A549 (cell line): Measurements from ENCODE around the gene HMGCS1. TPM values are rescaled to one million over a fixed set of nuclear protein-coding genes. Genes with fewer than 3 reads are reported as not detected.

Experiments used
- ATAC-seq, 2 experiments: fragments of 200-7000 bp in 1 of 2; fragments of >200 bp in 1 of 2; cut with Nextera tagmentation in 1 of 2; cut with Tn5 transposase in 1 of 2; 3 replicates each; pipeline versions ENCODE4 v1.8.0 to v1.9.1; 2018 to 2020; ENCODE audit warnings: mild to moderate bottlenecking in 1 of 2, moderate library complexity in 1 of 2
- CTCF ChIA-PET: fragments of 300-600 bp; sonication (Branson Sonifier 250); formaldehyde crosslinking; extraction: SDS; loops from one replicate; lab custom pipeline; 2021; ENCODE audit warnings: antibody characterized with exemption, inconsistent platforms; lab: Yijun Ruan, JAX
- POLR2A ChIA-PET: fragments of 350-600 bp; formaldehyde crosslinking; extraction: SDS; loops from one replicate; lab custom pipeline; 2021; ENCODE audit warnings: antibody characterized with exemption, inconsistent platforms; lab: Yijun Ruan, JAX
- DNase-seq, 2 experiments: peaks; one replicate each; pipeline versions ENCODE4 v3.0.0 to v3.0.0-alpha.2; 2011 to 2016; ENCODE audit warnings: low read depth in 1 of 2, low spot score in 1 of 2
- FAIRE-seq: peaks from 2 replicates; lab custom pipeline; 2011; peaks lifted over from hg19 to GRCh38; lab: Jason Lieb, UNC
- H3K27ac ChIP-seq, 2 experiments: fragments of >200 bp; sonication (Bioruptor Twin); formaldehyde crosslinking; 3 replicates each; pipeline ENCODE4 v1.5.1; 2016 to 2017
- H3K4me1 ChIP-seq: fragments of >200 bp; sonication (Bioruptor Twin); formaldehyde crosslinking; 3 replicates; pipeline ENCODE4 v1.6.1; 2016
- H3K4me2 ChIP-seq: fragments of >200 bp; sonication (Bioruptor Twin); formaldehyde crosslinking; 3 replicates; pipeline ENCODE4 v1.6.1; 2016
- H3K4me3 ChIP-seq: fragments of >200 bp; sonication (Bioruptor Twin); formaldehyde crosslinking; 3 replicates; pipeline ENCODE4 v1.5.1; 2016
- H3K9me3 ChIP-seq: fragments of >200 bp; sonication (Bioruptor Twin); formaldehyde crosslinking; 3 replicates; pipeline ENCODE4 v1.6.1; 2016
- BCL3 ChIP-seq: fragments of >200 bp; sonication (Bioruptor Twin); formaldehyde crosslinking; IDR thresholded peaks from 3 replicates; pipeline ENCODE4 v1.6.1; 2016
- CBX2 ChIP-seq: fragments of 200-600 bp; sonication (generic); IDR thresholded peaks from 2 replicates; pipeline ENCODE4 v1.6.1; 2016; ENCODE audit warnings: low read depth, mild to moderate bottlenecking, borderline replicate concordance
- CHD2 ChIP-seq: fragments of 150-350 bp; IDR thresholded peaks from 2 replicates; pipeline ENCODE4 v1.6.1; 2014; ENCODE audit warnings: low read length; ENCODE audit not compliant: partially characterized antibody
- EP300 ChIP-seq, 2 experiments: fragments of >200 bp; sonication (Bioruptor Twin); formaldehyde crosslinking; IDR thresholded peaks; 2 replicates in 1 of 2; 3 replicates in 1 of 2; pipeline ENCODE4 v1.6.1; 2016 to 2017
- HDAC2 ChIP-seq: fragments of 200-600 bp; sonication (generic); IDR thresholded peaks from 2 replicates; pipeline ENCODE4 v1.6.1; 2016
- HES2 ChIP-seq: fragments of >200 bp; sonication (Bioruptor Twin); formaldehyde crosslinking; IDR thresholded peaks from 2 replicates; pipeline ENCODE4 v1.6.1; 2016
- HEYL ChIP-seq: fragments of 250-450 bp; sonication (Bioruptor Pico); IDR thresholded peaks from 2 replicates; pipeline ENCODE4 v1.8.0; 2021; ENCODE audit warnings: mild to moderate bottlenecking, moderate library complexity
- HOXB5 ChIP-seq: fragments of 250-450 bp; sonication (Bioruptor Pico); IDR thresholded peaks from 2 replicates; pipeline ENCODE4 v1.5.0; 2020; ENCODE audit warnings: mild to moderate bottlenecking, moderate library complexity
- JUNB ChIP-seq: fragments of >200 bp; sonication (Bioruptor Twin); formaldehyde crosslinking; IDR thresholded peaks from 2 replicates; pipeline ENCODE4 v1.6.1; 2016
- KDM1A ChIP-seq: fragments of 200-600 bp; sonication (generic); IDR thresholded peaks from 2 replicates; pipeline ENCODE4 v1.6.1; 2016; ENCODE audit warnings: low read depth, mild to moderate bottlenecking
- KDM5A ChIP-seq: fragments of 200-600 bp; sonication (generic); IDR thresholded peaks from 2 replicates; pipeline ENCODE4 v1.6.1; 2016; ENCODE audit warnings: antibody characterized with exemption, mild to moderate bottlenecking
- MYC ChIP-seq: IDR thresholded peaks from 2 replicates; pipeline ENCODE4 v1.6.1; 2012; ENCODE audit warnings: mild to moderate bottlenecking, inconsistent platforms, low read length, improper control_type of control experiment, borderline replicate concordance
- NPAS2 ChIP-seq: fragments of 250-450 bp; sonication (Bioruptor Pico); IDR thresholded peaks from 2 replicates; pipeline ENCODE4 v1.8.0; 2022; ENCODE audit warnings: mild to moderate bottlenecking, moderate library complexity, borderline replicate concordance
- NR3C1 ChIP-seq: fragments of >200 bp; sonication (Bioruptor Twin); formaldehyde crosslinking; IDR thresholded peaks from 3 replicates; pipeline ENCODE4 v1.6.1; 2017
- PHF8 ChIP-seq: fragments of 200-600 bp; sonication (generic); IDR thresholded peaks from 2 replicates; pipeline ENCODE4 v1.6.1; 2016; ENCODE audit warnings: low read depth, mild to moderate bottlenecking, antibody characterized with exemption, moderate library complexity, borderline replicate concordance
- POLR2AphosphoS2 ChIP-seq: conservative IDR thresholded peaks from 2 replicates; pipeline ENCODE4 v1.6.1; 2012; ENCODE audit warnings: low read length, improper control_type of control experiment, inconsistent platforms
- RARB ChIP-seq: fragments of 250-450 bp; sonication (Bioruptor Pico); IDR thresholded peaks from 2 replicates; pipeline ENCODE4 v1.8.0; 2021; ENCODE audit warnings: mild to moderate bottlenecking, moderate library complexity
- RCOR1 ChIP-seq: fragments of 150-350 bp; IDR thresholded peaks from 2 replicates; pipeline ENCODE4 v1.6.1; 2014; ENCODE audit warnings: antibody characterized with exemption, low read length, low read depth
- REST ChIP-seq: fragments of 200-600 bp; sonication (generic); IDR thresholded peaks from 2 replicates; pipeline ENCODE4 v1.6.1; 2016; ENCODE audit warnings: antibody characterized with exemption, mild to moderate bottlenecking, moderate library complexity
- RNF2 ChIP-seq: fragments of 200-600 bp; sonication (generic); IDR thresholded peaks from 2 replicates; pipeline ENCODE4 v1.6.1; 2016; ENCODE audit warnings: low read depth, mild to moderate bottlenecking, antibody characterized with exemption, moderate library complexity, borderline replicate concordance
- TP53 ChIP-seq: fragments of 250-450 bp; sonication (Bioruptor Pico); IDR thresholded peaks from 2 replicates; pipeline ENCODE4 v1.5.0; 2021; ENCODE audit warnings: mild to moderate bottlenecking, moderate library complexity
- USF2 ChIP-seq: fragments of 450-650 bp; IDR thresholded peaks from 2 replicates; pipeline ENCODE4 v1.6.1; 2014; ENCODE audit warnings: antibody characterized with exemption
- ZC3H11A ChIP-seq: fragments of 450-650 bp; IDR thresholded peaks from 2 replicates; pipeline ENCODE4 v1.6.1; 2014; ENCODE audit warnings: antibody characterized with exemption, mild to moderate bottlenecking
- ZFP36 ChIP-seq: fragments of 450-650 bp; IDR thresholded peaks from 2 replicates; pipeline ENCODE4 v1.6.1; 2014; ENCODE audit warnings: borderline replicate concordance; ENCODE audit not compliant: partially characterized antibody
- ZNF302 ChIP-seq: fragments of 250-450 bp; sonication (Bioruptor Pico); IDR thresholded peaks from 2 replicates; pipeline ENCODE4 v1.9.0; 2021; ENCODE audit warnings: inconsistent platforms, mild to moderate bottlenecking, moderate library complexity
- WGBS: methylation state at CpG from one replicate; pipeline ENCODE4 v1.1.6; 2017; ENCODE audit errors: missing lambda C conversion rate; 5-methylcytosine and 5-hydroxymethylcytosine counted together
- polyA plus RNA-seq, 4 experiments: library from polyadenylated mRNA; depleted of rRNA in 3 of 4; stranded (reverse); fragments of >200 nt; fragmentation: RNase III in 1 of 4; extraction: RNeasy Plus Mini Kit Qiagen cat#74134 plus additional on column Dnase treatment in 1 of 4; gene quantifications; 2 replicates in 3 of 4; 3 replicates in 1 of 4; pipeline ENCODE4 v1.2.3, GENCODE V29; 2011 to 2017

The HMGCS1 gene
- polyA plus RNA-seq, 2 of the 4 experiments (the other 2 are of a cell fraction): 64.8 to 72.8 TPM

GRCh38 chr5:43302481-43302880 is 10.7 kb downstream of the HMGCS1 start:
- H3K9me3 ChIP-seq: no peaks in the 10 kb centered on the region
- H3K4me1 ChIP-seq: peaks cover 7% of the 10 kb centered on the region; the same call in 1 of the 3 replicates
- FAIRE-seq: no peak
- TF ChIP-seq KDM5A (no peak), RCOR1 (no peak), KDM1A (no peak), POLR2AphosphoS2 (no peak), JUNB (no peak)
- TF ChIP-seq, all 56 proteins: peak for 0
- ATAC-seq: no peak
- CTCF ChIA-PET: interaction anchor here (0.5 to 5.1 kb wide), 4 partner anchors 10 to 998 kb away, joined by 3 to 34 read pairs (median 6); partner anchors contain the start of gene HMGCS1
- no peak for DNase-seq
- WGBS: 93% methylated on average over 3 of the region's 3 CpGs
- POLR2A ChIA-PET: no interaction called here
- no peak overlapping the region for H3K4me3 ChIP-seq
- no peak overlapping the region for H3K4me2 ChIP-seq
- H3K27ac ChIP-seq: no peak overlapping the region

- Histone ChIP-seq H3K4me1 (0 out of 3 replicates have a peak, but pooled peaks cover 6% of the 10 kb centered on the region), H3K9me3 (no peaks in the 10 kb centered on the region)
- CTCF ChIA-PET: interaction anchor here (0.5 to 1.3 kb wide), 2 partner anchors 88 to 999 kb away, joined by 3 to 5 read pairs; no protein-coding TSS in a partner anchor
- 91% methylated on average over 3 of the region's 3 CpGs for WGBS
- TF ChIP-seq ZC3H11A (no peak), PHF8 (no peak), CHD2 (no peak), CBX2 (no peak), POLR2AphosphoS2 (no peak), RNF2 (no peak), EP300 (IDR thresholded peaks at IDR 0.05) (no peak), REST (no peak), RCOR1 (no peak), HEYL (no peak), ZFP36 (no peak), NPAS2 (no peak), HES2 (no peak), NR3C1 (no peak), USF2 (no peak), HDAC2 (no peak)
- TF ChIP-seq, all 56 proteins: peak for 0
- no peak for FAIRE-seq
- H3K4me2 ChIP-seq: no peak overlapping the region
- POLR2A ChIA-PET: interaction anchor here (1.0 kb wide), 1 partner anchor 12 kb away, joined by 3 read pairs; no protein-coding TSS in a partner anchor
- no peak for DNase-seq
- ATAC-seq: no peak
- no peak overlapping the region for H3K4me3 ChIP-seq
- no peak overlapping the region for H3K27ac ChIP-seq
These were observed 11.5 kb downstream of the HMGCS1 start for GRCh38 chr5:43301653-43302091.

GRCh38 chr5:43300112-43300511 is 13.1 kb downstream of the HMGCS1 start:
- Histone ChIP-seq H3K9me3 (no peaks in the 10 kb centered on the region), H3K4me1 (no peaks in the 10 kb centered on the region), H3K4me2 (no peak overlapping the region), H3K27ac (no peak overlapping the region), H3K4me3 (no peak overlapping the region)
- ChIA-PET POLR2A (no interaction called here), CTCF (interaction anchor here (0.6 to 3.2 kb wide), 7 partner anchors 16 to 388 kb away, joined by 3 to 16 read pairs (median 4); no protein-coding TSS in a partner anchor)
- DNase-seq: no peak
- no peak for FAIRE-seq
- WGBS: 92% methylated on average over 1 of the region's 1 CpG
- ATAC-seq: no peak
- TF ChIP-seq BCL3 (no peak), REST (no peak), RARB (CRISPR knock-in tag) (no peak), ZNF302 (CRISPR knock-in tag) (no peak), NR3C1 (no peak), CBX2 (no peak), TP53 (CRISPR knock-in tag) (no peak), MYC (no peak), HOXB5 (CRISPR knock-in tag) (no peak)
